HG02798 (cell line): ENCODE results near the gene AFDN.
"Not testable (repeated sequence)": the region's sequence is repeated elsewhere in the genome, so short reads cannot be mapped to it uniquely, and the experiment has no call there.

Source experiments
- ATAC-seq: cut with Tn5 transposase; IDR thresholded peaks from one replicate; pipeline ENCODE4 v1.9.1; 2021; ENCODE audit warnings: mild to moderate bottlenecking; ENCODE audit not compliant: unreplicated experiment, poor library complexity

AFDN gene

GRCh38 chr6:167968091-167968490 lies 141.4 kb downstream of the AFDN start:
- no peak for ATAC-seq

GRCh38 chr6:167970230-167970629 lies 143.5 kb downstream of the AFDN start:
- no peak for ATAC-seq

- ATAC-seq = no peak
These were observed 145.5 kb downstream of the AFDN start for GRCh38 chr6:167972193-167972592.

GRCh38 chr6:167973148-167973885 lies 146.6 kb downstream of the AFDN start:
- no peak for ATAC-seq

- ATAC-seq = no peak
These were observed 148.1 kb downstream of the AFDN start for GRCh38 chr6:167974640-167975344.

GRCh38 chr6:167975458-167975857 lies 148.7 kb downstream of the AFDN start:
- ATAC-seq = no peak

GRCh38 chr6:167976116-167976657 lies 149.5 kb downstream of the AFDN start:
- ATAC-seq = not testable (repeated sequence)

- no peak for ATAC-seq
These were observed 150.0 kb downstream of the AFDN start for GRCh38 chr6:167976708-167977107.

- ATAC-seq = no peak
These were observed 151.2 kb downstream of the AFDN start for GRCh38 chr6:167977717-167978467.

- ATAC-seq = no peak
These were observed 151.9 kb downstream of the AFDN start for GRCh38 chr6:167978607-167979006.

- no peak for ATAC-seq
These were observed 152.9 kb downstream of the AFDN start for GRCh38 chr6:167979436-167980139.

- no peak for ATAC-seq
These were observed 154.3 kb downstream of the AFDN start for GRCh38 chr6:167980911-167981580.

- no peak for ATAC-seq
These were observed 155.3 kb downstream of the AFDN start for GRCh38 chr6:167981916-167982462.

GRCh38 chr6:167984144-167984719 lies 157.5 kb downstream of the AFDN start:
- no peak for ATAC-seq

- ATAC-seq = no peak
These were observed 158.3 kb downstream of the AFDN start for GRCh38 chr6:167984876-167985604.

GRCh38 chr6:167985911-167986595 lies 159.3 kb downstream of the AFDN start:
- no peak for ATAC-seq

- ATAC-seq = no peak
These were observed 160.9 kb downstream of the AFDN start for GRCh38 chr6:167987396-167988153.
